SK-N-SH (cell line): Measurements from ENCODE around the gene EEF1AKMT1. TPM values are rescaled to one million over a fixed set of nuclear protein-coding genes. Genes with fewer than 3 reads are reported as not detected.

Source experiments
- CTCF ChIA-PET: fragments of 300-600, 350-600 bp; formaldehyde crosslinking; extraction: SDS; loops from one replicate; lab custom pipeline; 2021; lab: Yijun Ruan, JAX
- POLR2A ChIA-PET: fragments of 350-600 bp; sonication (Branson Sonifier 250); formaldehyde crosslinking; extraction: SDS; loops from one replicate; lab custom pipeline; 2020; ENCODE audit warnings: antibody characterized with exemption, inconsistent platforms; lab: Yijun Ruan, JAX
- DNase-seq: peaks from one replicate; pipeline ENCODE4 v3.0.0; 2012
- H2AFZ ChIP-seq: fragments of 200-600 bp; sonication (generic); 2 replicates; pipeline ENCODE4 v1.8.1; 2016; ENCODE audit warnings: antibody characterized with exemption, mild to moderate bottlenecking, low read depth
- H3F3A ChIP-seq: fragments of 200-600 bp; sonication (generic); replicated peaks from 2 replicates; pipeline ENCODE3; 2016; ENCODE audit warnings: antibody characterized with exemption, mild to moderate bottlenecking; ENCODE audit not compliant: insufficient read depth
- H3K27ac ChIP-seq, 2 experiments: fragments of 200-500 bp in 1 of 2; fragments of 200-600 bp in 1 of 2; sonication (Bioruptor generic) in 1 of 2; sonication (generic), shearing (Covaris generic) in 1 of 2; 2 replicates each; pipeline versions ENCODE4 v1.5.1 to v1.6.1; 2014 to 2016; ENCODE audit warnings: low read depth in 2 of 2, inconsistent platforms in 1 of 2, low read length in 1 of 2, mild to moderate bottlenecking in 1 of 2, mixed read lengths in 1 of 2
- H3K27me3 ChIP-seq: fragments of 200-600 bp; sonication (generic), shearing (Covaris generic); 2 replicates; pipeline ENCODE4 v1.6.1; 2016; ENCODE audit warnings: mixed run types; ENCODE audit not compliant: insufficient read depth
- H3K36me3 ChIP-seq, 2 experiments: fragments of 200-500 bp in 1 of 2; fragments of 200-600 bp in 1 of 2; sonication (Bioruptor generic) in 1 of 2; sonication (generic) in 1 of 2; replicated peaks in 1 of 2; 2 replicates each; pipeline versions ENCODE3 to v1.5.1; 2014 to 2016; ENCODE audit warnings: low read length in 1 of 2, mild to moderate bottlenecking in 1 of 2; ENCODE audit not compliant: insufficient read depth in 2 of 2, control insufficient read depth in 1 of 2
- H3K4me1 ChIP-seq, 2 experiments: fragments of 200-500 bp in 1 of 2; fragments of 200-600 bp in 1 of 2; sonication (Bioruptor generic) in 1 of 2; sonication (generic), shearing (Covaris generic) in 1 of 2; 2 replicates each; pipeline versions ENCODE4 v1.5.1 to v1.6.1; 2014 to 2016; ENCODE audit warnings: low read depth in 1 of 2, low read length in 1 of 2, mixed run types in 1 of 2; ENCODE audit not compliant: insufficient read depth in 2 of 2, control insufficient read depth in 1 of 2
- H3K4me2 ChIP-seq: fragments of 200-600 bp; sonication (generic), shearing (Covaris generic); 2 replicates; pipeline ENCODE4 v1.6.1; 2017; ENCODE audit warnings: mixed run types
- H3K4me3 ChIP-seq, 2 experiments: fragments of 200-500 bp in 1 of 2; fragments of 200-600 bp in 1 of 2; sonication (Bioruptor generic) in 1 of 2; sonication (generic), shearing (Covaris generic) in 1 of 2; 2 replicates each; pipeline versions ENCODE4 v1.5.1 to v1.8.1; 2014 to 2016; ENCODE audit warnings: low read depth in 2 of 2, inconsistent platforms in 1 of 2, low read length in 1 of 2, mild to moderate bottlenecking in 1 of 2, mixed read lengths in 1 of 2, moderate library complexity in 1 of 2
- H3K79me2 ChIP-seq: fragments of 200-600 bp; sonication (generic); 2 replicates; pipeline ENCODE4 v1.8.1; 2017; ENCODE audit warnings: mild to moderate bottlenecking; ENCODE audit not compliant: insufficient read depth
- H3K9ac ChIP-seq: fragments of 200-600 bp; sonication (generic); 2 replicates; pipeline ENCODE4 v1.6.1; 2017; ENCODE audit warnings: mixed run types
- H3K9me2 ChIP-seq: fragments of 200-600 bp; sonication (generic); 2 replicates; pipeline ENCODE4 v1.6.1; 2017; ENCODE audit warnings: mixed run types
- H3K9me3 ChIP-seq: fragments of 200-600 bp; sonication (generic); 2 replicates; pipeline ENCODE4 v1.6.1; 2017; ENCODE audit warnings: mixed run types, mild to moderate bottlenecking, moderate library complexity
- H4K20me1 ChIP-seq: fragments of 200-600 bp; sonication (generic); 2 replicates; pipeline ENCODE4 v1.6.1; 2017; ENCODE audit warnings: mild to moderate bottlenecking, mixed run types; ENCODE audit not compliant: insufficient read depth
- CHD2 ChIP-seq: fragments of 150-350 bp; IDR thresholded peaks from 2 replicates; pipeline ENCODE4 v1.6.1; 2018; ENCODE audit warnings: low read length; ENCODE audit not compliant: partially characterized antibody
- EZH2phosphoT487 ChIP-seq: fragments of 200-600 bp; sonication (generic); IDR thresholded peaks from 2 replicates; pipeline ENCODE4 v1.6.1; 2017; ENCODE audit warnings: low read depth, mixed run types, mild to moderate bottlenecking, antibody characterized with exemption, moderate library complexity, borderline replicate concordance
- FOXJ3 ChIP-seq: sonication (generic); formaldehyde crosslinking; IDR thresholded peaks from 2 replicates; pipeline ENCODE4 v1.5.1; 2020; ENCODE audit warnings: mild to moderate bottlenecking, missing genetic modification reagents
- FOXM1 ChIP-seq: IDR thresholded peaks from 2 replicates; pipeline ENCODE4 v1.4.0; 2012; ENCODE audit warnings: low read depth, mild to moderate bottlenecking
- GATA2 ChIP-seq: sonication (generic); formaldehyde crosslinking; IDR thresholded peaks from 2 replicates; pipeline ENCODE4 v1.5.0; 2020; ENCODE audit warnings: mild to moderate bottlenecking, missing genetic modification reagents
- IRF3 ChIP-seq: fragments of 150-350 bp; IDR thresholded peaks from 2 replicates; pipeline ENCODE4 v1.6.1; 2016; ENCODE audit warnings: mild to moderate bottlenecking, low read depth, low read length
- MXI1 ChIP-seq: IDR thresholded peaks from 2 replicates; pipeline ENCODE4 v1.6.1; 2012; ENCODE audit warnings: mild to moderate bottlenecking, low read depth, low read length, improper control_type of control experiment
- NFIC ChIP-seq: IDR thresholded peaks from 2 replicates; pipeline ENCODE4 v1.4.0; 2012; ENCODE audit warnings: borderline replicate concordance
- PBX3 ChIP-seq: IDR thresholded peaks from 2 replicates; pipeline ENCODE4; 2012
- POLR2AphosphoS5 ChIP-seq: IDR thresholded peaks from 2 replicates; pipeline ENCODE4 v1.6.1; 2012; ENCODE audit warnings: low read depth, low read length
- RAD21 ChIP-seq: IDR thresholded peaks from 2 replicates; pipeline ENCODE4 v1.6.1; 2012; ENCODE audit warnings: mild to moderate bottlenecking, low read length
- RCOR1 ChIP-seq: fragments of 150-350 bp; IDR thresholded peaks from 2 replicates; pipeline ENCODE4 v1.6.1; 2017; ENCODE audit warnings: antibody characterized with exemption, low read length
- RFX5 ChIP-seq: IDR thresholded peaks from 2 replicates; pipeline ENCODE4 v1.6.1; 2012; ENCODE audit warnings: mild to moderate bottlenecking, improper control_type of control experiment, low read length
- SIN3A ChIP-seq: IDR thresholded peaks from 2 replicates; pipeline ENCODE4 v1.6.1; 2012; ENCODE audit warnings: low read depth, mild to moderate bottlenecking, low read length, moderate library complexity, borderline replicate concordance
- SMC3 ChIP-seq: IDR thresholded peaks from 2 replicates; pipeline ENCODE4 v1.6.1; 2012; ENCODE audit warnings: low read depth, low read length, improper control_type of control experiment
- TCF12 ChIP-seq: IDR thresholded peaks from 2 replicates; pipeline ENCODE4 v1.4.0; 2012
- USF1 ChIP-seq: IDR thresholded peaks from 2 replicates; pipeline ENCODE4 v1.4.0; 2012; ENCODE audit warnings: low read depth, borderline replicate concordance
- YY1 ChIP-seq: IDR thresholded peaks from 2 replicates; pipeline ENCODE4 v1.4.0; 2012; ENCODE audit warnings: low read depth, mild to moderate bottlenecking
- ZBTB33 ChIP-seq: IDR thresholded peaks from 2 replicates; pipeline ENCODE4 v1.4.0; 2012; ENCODE audit warnings: low read depth, borderline replicate concordance
- WGBS: methylation state at CpG from one replicate; pipeline ENCODE4 v1.1.6; 2017; ENCODE audit warnings: low lambda C conversion rate; 5-methylcytosine and 5-hydroxymethylcytosine counted together
- polyA plus RNA-seq, 3 experiments: library from polyadenylated mRNA; depleted of rRNA; stranded (reverse); fragments of >200 nt; gene quantifications; 2 replicates each; pipeline ENCODE4 v1.2.3, GENCODE V29; 2012

The EEF1AKMT1 gene
- polyA plus RNA-seq, 1 of the 3 experiments (the other 2 are of a cell fraction), result 4.2 TPM

GRCh38 chr13:20708216-20708615 is 65.5 kb downstream of the EEF1AKMT1 start:
- Histone ChIP-seq H2AFZ (no peak overlapping the region), H3F3A (peaks cover 19% of the 10 kb centered on the region), H3K9ac (no peak overlapping the region), H3K36me3 (no peaks in the 10 kb centered on the region), H3K79me2 (no peaks in the 10 kb centered on the region), H4K20me1 (no peaks in the 10 kb centered on the region), H3K4me2 (no peak overlapping the region), H3K27me3 (no peaks in the 10 kb centered on the region), H3K4me1 (peaks cover 2 to 14% of the 10 kb centered on the region in 2 experiments; a peak in 3 of 4 replicates), H3K4me3 (no peak overlapping the region), H3K9me3 (no peaks in the 10 kb centered on the region), H3K9me2 (no peaks in the 10 kb centered on the region), H3K27ac (peak overlapping the region in 1 of 2 experiments; percentile 80; a peak in 2 of 4 replicates)
- ChIA-PET POLR2A (no interaction called here), CTCF (interaction anchor here (1.3 to 3.8 kb wide), 2 partner anchors 14 to 120 kb away, joined by 6 to 18 read pairs; no protein-coding TSS in a partner anchor)
- 79% methylated on average over 2 of the region's 2 CpGs for WGBS
- DNase-seq, result no peak
- TF ChIP-seq RCOR1 (no peak), ZBTB33 (no peak), RAD21 (no peak), SMC3 (no peak), USF1 (no peak), PBX3 (no peak), TCF12 (no peak), SIN3A (no peak), RFX5 (no peak), EZH2phosphoT487 (no peak), POLR2AphosphoS5 (no peak), YY1 (no peak), GATA2 (CRISPR knock-in tag) (no peak), FOXM1 (no peak), NFIC (no peak), IRF3 (no peak), CHD2 (no peak), FOXJ3 (CRISPR knock-in tag) (no peak), MXI1 (no peak)
